ENCODE results near the gene RGL3.
A peak's percentile ranks its signal among the peaks of the same experiment; 100 is the strongest.
"Not testable (repeated sequence)": the region's sequence is repeated elsewhere in the genome, so short reads cannot be mapped to it uniquely, and the experiment has no call there.

Gene RGL3

GRCh38 chr19:11420429-11421370 lies 1.6 kb upstream of the RGL3 start:
- no peak for DNase-seq

GRCh38 chr19:11418094-11418548 lies 993 bp downstream of the RGL3 start:
- peak; percentile 59 for DNase-seq

DNA sequence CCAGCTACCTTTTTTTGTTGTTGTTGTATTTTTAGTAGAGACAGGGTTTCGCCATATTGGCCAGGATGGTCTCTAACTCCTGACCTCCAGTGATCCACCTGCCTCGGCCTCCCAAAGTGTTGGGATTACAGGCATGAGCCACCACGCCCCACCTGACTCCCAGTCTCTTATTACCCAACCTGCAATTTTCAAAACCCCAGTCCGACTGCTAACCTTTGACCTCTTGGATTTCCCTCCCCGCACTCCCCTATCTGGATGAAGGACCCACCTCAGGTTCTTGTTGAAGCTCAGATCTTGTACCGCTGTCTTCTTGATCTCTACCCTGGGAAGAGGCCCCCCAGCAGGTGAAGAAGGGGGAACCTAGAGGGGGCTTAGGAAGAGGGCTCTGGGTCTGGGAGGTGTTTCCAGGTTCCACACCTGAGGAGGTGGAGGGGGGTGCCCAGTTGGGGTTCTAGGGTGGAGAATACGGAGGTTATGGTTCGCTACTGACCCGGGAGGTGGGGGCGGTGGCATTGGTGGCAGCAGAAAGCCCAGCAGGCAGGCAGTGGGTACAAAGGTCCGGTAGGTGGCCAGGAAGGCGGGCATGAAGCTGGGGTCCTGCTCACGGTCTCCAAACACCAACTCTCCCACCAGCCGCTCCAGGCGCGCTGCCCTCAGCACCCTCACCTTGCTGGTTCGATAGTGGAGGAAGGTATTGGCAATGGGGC lies 2.6 kb downstream of the RGL3 start:
- no peak for DNase-seq

- DNase-seq, result no peak
Observed at GRCh38 chr19:11414544-11414943, 4.6 kb downstream of the RGL3 start.

GRCh38 chr19:11410682-11411081 lies 8.4 kb downstream of the RGL3 start:
- DNase-seq, result no peak

DNA sequence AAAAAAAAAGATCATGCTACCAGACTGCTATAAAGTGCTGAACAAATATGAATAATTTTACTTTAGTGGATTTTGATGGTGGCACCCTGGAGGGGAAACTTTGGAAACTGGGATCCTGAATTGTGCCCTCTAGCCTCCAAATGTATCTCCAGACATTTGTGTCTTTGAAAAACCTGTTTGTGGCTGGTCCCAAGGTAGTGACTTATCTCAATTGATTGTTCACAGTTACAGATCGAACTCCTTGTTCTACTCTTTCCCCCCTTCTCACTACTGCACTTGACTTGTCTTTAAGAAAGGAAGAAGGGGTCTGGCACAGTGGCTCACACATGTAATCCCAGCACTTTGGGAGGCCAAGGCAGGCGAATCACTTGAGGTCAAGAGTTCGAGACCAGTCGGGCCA lies 10.5 kb downstream of the RGL3 start:
- DNase-seq, result no peak

DNA sequence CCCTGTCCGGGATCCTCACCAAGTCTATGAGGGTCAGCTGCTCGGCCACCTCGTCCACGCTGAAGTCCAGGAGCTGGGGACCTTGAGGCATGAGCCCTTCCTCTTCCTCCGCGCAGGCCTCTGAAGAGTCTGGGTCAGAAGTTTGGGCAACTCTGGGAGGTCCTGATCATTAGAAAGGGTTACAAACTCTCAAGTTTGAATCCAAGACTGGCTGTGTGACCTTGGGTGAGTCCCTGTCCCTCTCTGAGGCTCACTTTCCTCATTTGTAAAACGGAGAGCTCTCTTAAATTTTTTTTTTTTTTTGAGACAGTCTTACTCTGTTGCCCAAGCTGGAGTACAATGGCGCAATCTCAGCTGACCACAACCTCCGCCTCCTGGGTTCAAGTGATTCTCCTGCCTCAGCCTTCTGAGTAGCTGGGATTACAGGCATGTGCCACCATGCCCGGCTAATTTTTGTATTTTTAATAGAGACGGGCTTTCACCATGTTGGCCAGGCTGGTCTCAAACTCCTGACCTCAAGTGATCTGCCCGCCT lies 12.3 kb downstream of the RGL3 start:
- not testable (repeated sequence) for DNase-seq

DNA sequence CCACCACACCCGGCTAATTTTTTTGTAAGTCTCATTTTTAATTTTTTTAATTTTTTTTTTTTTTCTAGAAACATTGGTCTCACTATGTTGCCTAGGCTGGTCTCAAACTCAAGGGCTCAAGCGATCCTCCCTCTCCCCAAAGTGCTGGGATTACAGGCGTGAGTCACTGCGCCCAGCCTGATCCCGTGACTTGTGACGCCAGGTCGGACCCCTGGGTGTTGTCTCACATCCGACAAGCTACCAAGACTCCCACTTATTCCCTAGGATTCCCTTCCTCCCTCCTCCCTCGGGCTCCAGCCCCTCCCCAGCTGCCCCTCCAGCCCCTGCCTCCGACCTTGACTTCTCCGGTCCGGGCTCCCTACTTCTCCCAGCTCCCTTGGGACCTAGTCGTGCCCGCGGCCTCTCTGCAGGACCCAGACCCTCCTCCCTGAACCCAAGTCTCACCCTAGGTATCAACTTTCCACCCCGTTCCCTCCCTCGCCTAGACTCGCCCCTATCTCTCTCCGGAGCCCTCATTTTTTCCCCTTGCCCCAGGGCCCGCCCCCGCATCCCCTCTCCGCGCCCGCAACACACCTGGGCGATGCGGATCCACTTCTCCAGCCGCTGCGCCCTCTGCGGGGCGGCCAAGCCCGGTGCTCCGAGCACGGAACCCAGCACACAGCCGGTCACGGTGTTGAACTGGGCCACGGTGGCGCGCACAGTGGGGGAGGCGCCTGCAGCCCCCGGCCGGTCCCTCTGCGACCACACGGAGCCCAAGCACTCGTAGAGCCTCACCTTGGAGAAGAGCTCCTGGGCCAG lies 13.1 kb downstream of the RGL3 start:
- DNase-seq, result no peak

DNA sequence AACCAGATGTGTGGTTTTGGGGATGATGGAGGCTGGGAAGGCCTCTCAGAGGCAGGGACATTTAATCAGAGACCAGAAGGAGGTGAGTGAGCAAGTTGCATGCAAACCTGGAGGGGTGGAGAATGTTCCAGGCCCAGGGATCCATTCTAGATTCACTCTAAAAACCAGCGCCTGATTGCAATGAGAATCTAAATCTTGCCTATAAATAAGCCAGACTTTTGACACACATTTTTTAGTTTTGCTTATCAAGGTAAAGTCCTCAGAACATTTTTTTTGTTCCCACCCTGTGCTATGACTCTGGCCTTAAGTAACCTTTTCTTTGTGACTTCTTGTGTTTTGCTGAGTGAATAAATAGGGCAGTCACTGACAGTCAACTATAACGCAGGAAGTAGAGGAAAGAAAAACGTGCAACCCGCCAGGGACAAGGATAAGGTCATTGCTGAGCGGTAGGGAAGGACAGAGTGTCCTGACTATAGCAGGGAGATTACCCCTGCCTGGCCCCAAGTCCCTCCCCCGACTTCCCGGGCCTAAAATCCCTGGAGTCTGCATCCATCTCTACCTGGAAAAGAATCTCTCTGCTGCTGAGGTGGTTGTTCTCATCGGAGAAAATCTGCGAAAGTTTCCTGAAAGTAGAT lies 14.4 kb downstream of the RGL3 start:
- no peak for DNase-seq

GRCh38 chr19:11401808-11402543 lies 17.1 kb downstream of the RGL3 start:
- DNase-seq, result no peak

GRCh38 chr19:11400798-11401197 lies 18.3 kb downstream of the RGL3 start:
- DNase-seq, result no peak

GRCh38 chr19:11399667-11400066 lies 19.4 kb downstream of the RGL3 start:
- no peak for DNase-seq

DNA sequence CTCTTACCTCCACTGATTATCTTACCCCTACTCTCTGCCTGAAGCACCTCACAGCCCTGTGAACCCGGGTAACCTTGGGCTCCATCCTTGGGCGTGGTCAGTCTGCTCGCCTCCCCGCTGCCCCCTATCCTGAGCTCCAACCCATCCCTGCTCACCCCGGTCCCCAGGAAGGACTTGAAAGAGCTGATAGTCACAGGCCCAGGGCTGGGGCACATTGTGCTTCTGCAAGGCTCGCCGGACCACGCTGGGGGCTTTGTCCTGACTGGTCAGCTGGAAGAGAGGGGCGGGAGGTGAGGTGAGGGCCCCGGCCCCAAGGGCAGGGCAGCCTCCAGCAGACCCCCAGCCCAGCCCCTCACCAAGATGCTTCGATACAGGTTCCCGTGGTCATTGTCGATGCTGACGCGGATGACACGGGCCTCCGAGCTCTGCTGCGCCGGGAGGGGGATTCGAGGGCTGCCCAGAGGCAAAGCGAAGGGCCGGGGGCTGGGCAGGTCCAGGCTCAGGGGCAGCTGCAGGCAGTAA lies 22.0 kb downstream of the RGL3 start:
- no peak for DNase-seq

- DNase-seq, result no peak
Observed at GRCh38 chr19:11390933-11391680, 28.0 kb downstream of the RGL3 start.

DNA sequence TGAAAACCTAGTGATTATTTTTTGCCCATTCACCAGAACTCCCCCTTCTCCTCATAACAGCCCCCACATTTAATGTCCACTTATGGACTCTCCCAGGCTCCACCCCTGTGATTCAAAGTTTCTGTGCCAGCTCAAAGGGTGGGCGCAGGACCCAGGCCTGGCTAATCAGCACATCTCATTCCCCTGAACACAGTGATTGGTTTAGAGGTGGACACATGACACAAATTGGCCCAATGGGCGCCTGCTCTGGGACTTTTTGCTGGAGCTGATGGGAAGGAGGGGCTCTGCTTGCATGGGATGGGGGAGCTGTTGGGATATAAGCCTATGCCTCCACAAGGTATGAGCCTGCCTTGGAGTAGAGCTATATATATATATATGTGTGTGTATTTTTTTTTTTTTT lies 28.8 kb downstream of the RGL3 start:
- DNase-seq, result no peak

- no peak for DNase-seq
Observed at GRCh38 chr19:11387162-11388034, 31.7 kb downstream of the RGL3 start.

- no peak for DNase-seq
Observed at GRCh38 chr19:11384778-11385129, 34.4 kb downstream of the RGL3 start.

- DNase-seq, result no peak
Observed at GRCh38 chr19:11383706-11384048, 35.4 kb downstream of the RGL3 start.

DNA sequence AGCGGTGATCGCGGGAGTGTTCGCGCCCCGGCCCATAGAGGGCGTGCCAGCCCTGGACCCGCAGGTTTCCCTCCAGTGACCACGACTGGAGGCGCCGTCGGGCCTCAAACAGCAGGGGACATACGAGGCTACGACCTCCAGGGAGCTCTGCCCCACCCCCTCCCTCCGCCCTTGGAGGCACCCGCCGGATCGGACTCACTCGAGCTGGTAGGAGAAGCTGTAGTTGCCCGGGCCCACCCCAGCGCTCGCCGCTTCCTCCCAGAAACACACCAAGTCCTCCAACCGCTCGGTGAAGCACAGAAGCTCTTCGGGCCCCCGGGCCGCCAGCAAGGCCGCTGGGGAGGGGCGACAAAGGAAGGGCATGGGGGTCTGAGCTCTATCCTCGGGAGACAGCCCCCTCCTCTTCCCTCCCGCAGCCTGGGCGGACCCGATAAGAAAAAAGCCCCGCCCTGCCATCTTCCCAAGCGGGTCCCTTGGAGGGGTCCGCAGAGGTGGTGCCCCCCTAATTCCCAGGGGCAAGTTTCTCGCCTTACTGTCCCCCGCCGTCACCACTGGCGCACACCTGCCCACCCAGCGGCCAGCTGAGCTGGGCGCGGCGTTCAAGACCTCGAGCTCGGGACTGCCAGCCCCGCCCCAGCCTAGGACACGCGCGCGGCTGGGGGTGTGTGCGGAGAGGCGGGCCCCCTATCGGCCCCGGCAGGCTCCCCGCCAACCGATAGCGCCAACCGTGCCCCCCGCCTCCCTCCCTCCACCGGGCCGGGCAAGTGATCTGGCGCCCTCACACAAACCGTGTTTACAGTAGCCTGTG lies 36.0 kb downstream of the RGL3 start:
- DNase-seq, result peak; percentile 67
